HG03565 (cell line): Measurements from ENCODE around the gene TMOD1.
A peak's percentile ranks its signal among the peaks of the same experiment; 100 is the strongest.
"Not testable (repeated sequence)": the region's sequence is repeated elsewhere in the genome, so short reads cannot be mapped to it uniquely, and the experiment has no call there.

Experiments used
- ATAC-seq: cut with Tn5 transposase; IDR thresholded peaks from one replicate; pipeline ENCODE4 v1.9.1; 2021; ENCODE audit warnings: mild to moderate bottlenecking, moderate library complexity; ENCODE audit not compliant: unreplicated experiment

The TMOD1 gene

DNA sequence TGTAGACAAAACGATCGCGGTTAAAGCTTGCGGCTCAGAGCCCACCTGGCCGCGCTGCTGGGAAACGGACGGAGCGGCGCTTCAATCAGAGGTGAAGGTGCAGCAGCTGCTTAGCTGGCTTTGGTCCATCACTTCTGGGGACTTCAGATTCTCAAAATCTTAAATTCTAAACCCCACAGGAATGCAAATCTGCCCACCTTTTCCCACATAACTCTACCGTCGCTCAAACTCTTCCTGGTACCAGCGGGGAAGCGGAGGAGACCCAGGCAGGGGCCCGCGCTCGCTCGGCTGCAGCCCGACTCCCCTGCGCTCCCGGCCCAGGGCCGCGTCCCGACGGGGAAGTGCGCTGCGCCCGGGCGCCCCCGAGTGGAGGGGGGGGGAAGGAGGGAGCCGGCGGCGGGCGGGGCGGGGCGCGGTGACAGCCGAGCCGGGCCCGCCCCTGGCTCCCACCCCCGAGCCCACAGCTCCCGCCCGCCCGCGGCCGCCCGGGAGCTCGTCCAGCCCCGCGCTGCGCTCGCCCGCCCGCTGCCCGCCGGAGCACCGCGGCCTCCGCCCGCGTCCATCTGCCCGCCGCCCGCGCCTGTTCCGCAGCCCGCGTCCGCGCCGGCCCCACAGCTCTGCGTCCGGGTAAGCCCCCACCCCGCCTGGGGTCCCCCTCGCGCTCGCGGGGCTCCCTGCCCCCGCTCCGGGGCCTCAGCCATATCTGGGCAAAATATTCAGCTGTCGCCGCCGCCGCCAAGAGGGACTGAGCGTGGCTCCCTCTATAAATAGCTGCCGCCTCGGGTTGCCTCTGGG is at the start of gene TMOD1:
TSS of gene TMOD1 (plus strand) at position 490 of the 795 bp plus-strand sequence. CDS start 22,523 bp downstream, outside the sequence.
- peak; percentile 41 for ATAC-seq

DNA sequence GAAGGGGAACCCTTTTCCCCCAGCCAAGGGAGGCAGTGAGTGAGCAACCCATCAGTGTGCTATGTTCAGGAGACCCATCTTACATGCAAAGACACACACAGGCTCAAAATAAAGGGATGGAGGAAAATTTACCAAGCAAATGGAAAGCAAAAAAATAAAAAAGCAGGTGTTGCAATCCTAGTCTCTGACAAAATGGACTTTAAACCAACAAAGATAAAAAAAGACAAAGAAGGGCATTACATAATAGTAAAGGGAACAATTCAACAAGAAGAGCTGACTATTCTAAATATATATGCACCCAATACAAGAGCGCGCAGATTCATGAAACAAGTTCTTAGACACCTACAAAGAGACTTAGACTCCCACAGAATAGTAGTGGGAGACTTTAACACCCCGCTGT is 47.9 kb upstream of the TMOD1 start:
- ATAC-seq, result not testable (repeated sequence)

DNA sequence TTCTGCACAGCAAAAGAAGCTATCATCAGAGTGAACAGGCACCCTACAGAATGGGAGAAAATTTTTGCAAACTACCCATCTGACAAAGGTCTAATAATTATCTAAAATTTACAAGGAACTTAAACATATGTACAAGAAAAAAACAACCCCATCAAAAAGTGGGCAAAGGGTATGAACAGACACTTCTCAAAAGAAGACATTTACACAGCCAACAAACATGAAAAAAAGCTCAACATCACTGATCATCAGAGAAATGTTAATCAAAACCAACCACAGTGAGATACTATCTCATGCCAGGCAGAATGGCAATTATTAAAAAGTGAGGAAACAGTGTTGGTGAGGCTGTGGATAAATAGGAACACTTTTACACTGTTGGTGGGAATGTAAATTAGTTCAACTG is 44.6 kb upstream of the TMOD1 start:
- not testable (repeated sequence) for ATAC-seq

DNA sequence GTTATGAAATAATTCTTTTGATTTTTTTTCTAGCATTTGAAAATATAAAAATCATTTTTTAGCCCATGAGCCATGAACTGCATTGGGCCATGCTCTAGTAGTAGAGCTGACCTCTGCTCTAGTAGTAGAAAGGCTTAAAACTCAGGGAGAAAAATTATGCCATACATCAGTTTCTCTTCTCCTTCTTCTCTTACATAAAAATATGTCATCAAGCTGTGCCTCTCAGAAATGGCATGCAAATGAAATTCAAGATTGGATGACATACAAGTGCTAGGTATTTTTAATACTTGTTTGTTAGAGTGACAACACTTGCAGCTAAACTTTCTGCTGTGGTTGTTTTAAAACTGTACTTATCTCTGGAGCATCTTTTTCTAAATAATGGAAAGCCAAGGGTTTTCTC is 42.1 kb upstream of the TMOD1 start:
- ATAC-seq, result no peak

DNA sequence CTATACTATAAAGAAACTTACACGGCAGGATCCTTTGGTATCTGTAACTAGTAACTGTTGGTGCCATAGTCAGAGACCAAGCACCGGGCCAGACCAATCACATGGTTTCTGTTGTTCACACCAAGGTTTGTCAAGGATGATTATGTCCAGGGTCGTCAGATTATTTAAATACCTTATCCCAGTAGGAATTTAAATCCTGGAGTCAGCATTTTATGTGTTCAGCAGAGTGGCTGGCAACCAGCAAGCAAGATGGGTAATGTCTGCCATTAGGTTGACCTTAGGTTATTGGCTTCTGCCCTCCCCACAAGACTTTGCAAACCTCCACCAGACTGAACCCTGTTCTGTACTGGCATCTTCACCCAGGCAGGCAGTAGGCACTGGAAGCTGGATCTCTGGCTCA is 39.3 kb upstream of the TMOD1 start:
- no peak for ATAC-seq

DNA sequence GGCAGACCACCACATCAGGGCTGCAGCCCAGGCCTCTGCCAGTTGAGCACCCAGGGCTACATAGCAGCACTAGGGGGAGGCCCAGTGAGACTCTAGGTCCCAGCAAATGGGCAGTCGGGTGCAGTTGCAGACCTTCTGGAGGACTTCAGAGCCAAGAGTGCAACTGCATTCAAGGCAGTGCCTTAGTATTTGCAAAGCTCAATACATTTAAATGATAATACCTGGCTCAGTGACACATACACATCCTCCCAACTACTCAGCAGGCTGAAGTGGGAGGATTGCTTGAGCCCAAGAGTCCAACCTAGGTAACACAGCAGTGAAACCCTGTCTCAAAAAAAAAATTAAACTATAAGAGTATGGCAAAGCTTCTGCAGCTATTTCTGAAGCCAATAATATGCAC is 38.6 kb upstream of the TMOD1 start:
- ATAC-seq, result no peak

DNA sequence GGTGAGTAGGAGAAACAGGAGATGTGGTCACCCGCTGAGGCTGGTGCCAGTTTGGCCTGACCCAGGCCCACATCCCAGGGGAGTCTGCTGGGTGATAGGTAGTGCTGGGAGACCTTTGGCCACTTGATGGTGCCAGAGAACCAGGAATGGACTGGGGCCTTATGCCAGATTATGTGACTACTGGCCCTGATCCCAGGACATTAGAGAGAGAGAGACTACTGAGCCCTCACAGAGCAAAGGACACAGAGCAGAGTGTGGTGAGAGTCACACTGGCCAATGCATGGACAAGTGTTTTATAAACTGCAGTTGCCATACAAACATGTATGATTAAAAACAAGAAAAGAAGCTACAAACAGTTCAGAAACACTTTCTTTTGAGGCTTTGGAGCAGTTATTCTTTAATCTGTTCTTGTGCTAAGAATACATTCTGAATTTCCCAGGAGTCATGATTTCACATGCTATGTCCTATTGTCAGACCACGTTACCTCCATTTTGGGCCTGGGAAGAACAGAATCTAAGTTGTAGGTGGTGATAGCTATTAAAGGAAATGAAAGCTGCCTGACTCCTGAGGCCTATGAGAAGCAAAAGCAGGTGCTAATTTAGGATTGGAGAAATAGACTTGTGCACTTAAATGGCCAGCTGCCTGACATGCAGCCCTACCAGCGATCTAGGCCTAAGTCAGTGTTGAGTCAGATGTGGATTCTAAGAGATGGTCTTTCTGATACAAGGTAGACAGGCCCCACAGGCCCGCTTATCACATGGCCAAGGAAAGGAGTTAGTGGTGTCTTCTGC is 32.6 kb upstream of the TMOD1 start:
- ATAC-seq, result peak; percentile 55

DNA sequence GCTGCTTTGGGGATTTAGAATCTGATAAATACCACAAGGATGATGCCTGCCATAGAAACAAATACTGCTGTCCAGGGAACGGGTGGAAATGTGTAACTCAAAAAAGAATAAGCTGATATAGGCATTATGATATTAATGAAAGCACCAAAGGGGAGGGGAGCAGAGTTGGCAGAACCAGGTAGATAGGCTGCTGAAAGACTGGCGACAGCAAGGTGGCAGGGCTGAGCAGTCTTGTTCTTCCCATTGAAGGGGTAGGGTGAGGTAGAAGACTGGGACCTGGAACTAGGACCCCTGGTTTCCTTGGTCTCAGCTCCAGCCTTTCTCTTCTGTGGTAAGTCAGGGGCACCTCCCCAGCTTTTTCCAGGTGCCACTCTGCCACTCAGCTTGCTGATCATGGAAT is 31.4 kb upstream of the TMOD1 start:
- ATAC-seq, result no peak

DNA sequence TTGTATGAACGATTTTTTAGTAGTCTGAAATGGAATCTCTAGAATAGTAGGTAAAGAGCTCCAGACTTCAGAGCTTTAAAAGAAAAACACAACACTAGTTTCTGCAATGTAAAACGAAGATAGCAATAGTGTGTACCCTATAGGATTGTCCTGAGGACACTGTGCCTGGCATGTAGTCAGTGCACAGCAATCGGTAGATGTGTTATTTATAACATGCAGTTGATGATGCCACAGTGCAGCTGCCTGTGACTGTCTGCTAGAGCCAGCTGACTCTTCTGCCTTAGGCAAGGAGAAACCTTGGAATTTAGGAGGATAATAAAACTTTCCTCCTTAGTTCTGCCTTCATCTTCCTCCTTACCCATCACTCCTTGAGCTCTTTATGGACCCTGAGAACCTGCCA is 27.7 kb upstream of the TMOD1 start:
- ATAC-seq, result no peak

DNA sequence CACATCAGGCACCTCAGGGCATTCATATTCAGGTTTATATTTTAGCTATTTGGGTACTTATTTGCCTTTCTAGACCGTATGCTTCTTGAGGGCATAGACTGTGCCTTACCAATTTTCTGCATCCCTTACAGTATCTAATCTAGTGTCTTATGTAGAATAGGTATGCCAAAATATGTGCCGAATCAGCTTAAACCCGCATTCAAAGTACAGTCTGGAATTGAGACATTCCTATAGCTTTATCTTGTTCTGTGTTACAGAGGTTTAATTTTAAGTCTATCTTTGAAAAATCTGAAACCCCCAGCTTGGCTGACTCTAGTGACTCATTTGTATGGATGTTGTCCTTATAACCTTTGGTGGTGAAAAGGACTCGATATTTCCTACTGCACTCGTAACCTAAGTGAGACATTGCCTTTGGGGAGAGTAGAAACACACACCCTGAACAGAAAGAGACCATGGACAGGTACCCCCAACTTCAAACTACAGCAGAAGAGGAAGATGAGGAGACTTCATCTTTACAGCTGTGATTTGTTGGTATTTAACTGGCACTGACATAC is 27.0 kb upstream of the TMOD1 start:
- no peak for ATAC-seq

DNA sequence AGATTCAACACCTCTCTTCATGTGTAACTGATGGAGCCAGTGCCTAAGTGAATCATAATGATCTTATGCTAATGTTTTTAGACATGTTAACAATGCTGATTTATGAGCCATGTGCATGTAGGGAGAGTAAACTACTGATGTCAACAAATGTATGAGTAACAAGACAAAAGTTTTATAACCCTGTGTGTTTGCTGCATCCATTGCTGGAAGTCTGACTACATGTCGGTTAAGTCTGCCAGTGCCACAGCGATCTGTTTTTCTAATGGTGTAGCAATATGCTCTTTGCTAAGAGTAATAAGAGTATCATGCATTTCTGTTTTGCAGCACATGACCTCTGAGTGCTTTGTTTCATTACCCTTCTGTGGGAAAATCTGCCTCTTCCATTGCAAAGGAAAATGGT is 26.4 kb upstream of the TMOD1 start:
- ATAC-seq, result no peak

DNA sequence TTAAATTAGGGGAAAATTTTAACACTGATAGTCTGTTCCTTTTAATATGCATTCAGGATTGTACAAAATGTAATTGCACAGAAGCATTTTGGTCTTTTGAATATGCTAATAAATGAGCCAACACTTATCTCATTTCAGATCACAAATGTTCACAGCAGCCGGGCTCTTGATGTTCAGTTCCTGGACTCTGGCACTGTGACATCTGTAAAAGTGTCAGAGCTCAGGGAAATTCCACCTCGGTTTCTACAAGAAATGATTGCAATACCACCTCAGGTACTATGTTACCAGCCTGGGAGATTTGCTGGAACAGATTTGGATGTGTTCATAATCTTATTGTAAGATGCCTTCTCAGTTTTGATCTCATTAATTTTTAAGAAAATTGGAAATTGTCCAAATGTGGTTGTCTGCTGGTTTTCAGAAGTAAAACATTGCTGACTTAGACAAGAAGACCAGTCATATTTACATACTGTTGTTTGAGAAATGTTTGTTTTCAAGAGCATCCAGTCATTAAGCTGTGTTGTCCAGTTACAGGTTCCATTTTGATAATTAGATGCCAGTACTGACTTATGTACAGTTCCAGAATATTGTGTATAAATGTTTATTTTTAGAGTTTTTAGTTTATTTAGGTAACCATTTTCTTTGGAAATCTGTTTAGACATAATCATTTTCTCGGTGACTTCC is 23.0 kb upstream of the TMOD1 start:
- no peak for ATAC-seq

DNA sequence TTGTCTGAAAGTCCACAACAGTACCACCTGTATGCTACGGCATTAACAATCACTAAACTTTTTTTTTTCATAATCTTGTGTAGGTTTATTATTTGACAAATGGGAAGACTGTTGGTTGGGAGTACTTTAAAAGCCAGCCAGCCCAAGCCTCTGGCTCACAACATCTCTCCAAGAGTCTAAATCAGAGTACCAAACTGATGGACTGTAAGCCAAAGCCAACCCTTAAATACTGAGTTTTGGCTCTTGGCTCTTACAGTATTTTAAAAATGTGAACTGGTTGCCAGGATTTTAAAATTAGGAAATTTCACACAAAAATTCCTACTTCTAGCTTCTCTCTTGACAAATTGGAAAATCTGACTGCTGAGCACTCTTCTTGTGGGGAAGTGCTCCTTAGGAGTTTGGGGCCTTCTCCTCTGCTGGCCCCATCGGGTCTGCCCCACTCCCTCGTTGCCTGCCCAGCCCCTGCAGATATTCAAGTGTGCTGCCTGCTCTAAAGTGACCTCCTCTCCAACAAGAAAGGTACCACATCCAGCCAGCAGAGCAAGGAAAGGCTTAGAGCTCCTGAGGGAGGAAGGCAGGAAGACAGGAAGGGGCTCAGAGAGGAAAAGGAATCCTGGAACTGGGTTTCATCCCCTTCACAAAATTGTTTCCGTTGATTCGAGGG is 21.8 kb upstream of the TMOD1 start:
- ATAC-seq, result no peak

DNA sequence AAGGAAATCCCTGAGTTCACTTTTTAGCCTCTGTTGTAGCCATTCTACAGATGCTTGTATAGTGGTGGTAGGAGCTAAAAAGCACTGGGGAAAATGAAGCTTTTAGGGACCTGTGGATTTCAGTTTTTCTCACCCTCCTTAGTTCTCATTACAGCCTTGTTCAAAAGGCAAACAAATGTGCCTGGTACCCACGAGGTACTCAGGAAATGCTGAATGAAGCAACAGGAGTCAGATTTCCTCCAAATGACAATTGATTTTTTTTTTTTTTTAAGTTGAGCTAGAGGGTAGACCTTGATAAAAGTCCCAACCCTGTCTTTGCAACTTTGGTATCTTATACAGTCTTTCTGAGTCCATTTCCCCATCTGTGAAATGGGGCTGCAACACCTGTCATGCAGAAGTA is 21.3 kb upstream of the TMOD1 start:
- no peak for ATAC-seq

DNA sequence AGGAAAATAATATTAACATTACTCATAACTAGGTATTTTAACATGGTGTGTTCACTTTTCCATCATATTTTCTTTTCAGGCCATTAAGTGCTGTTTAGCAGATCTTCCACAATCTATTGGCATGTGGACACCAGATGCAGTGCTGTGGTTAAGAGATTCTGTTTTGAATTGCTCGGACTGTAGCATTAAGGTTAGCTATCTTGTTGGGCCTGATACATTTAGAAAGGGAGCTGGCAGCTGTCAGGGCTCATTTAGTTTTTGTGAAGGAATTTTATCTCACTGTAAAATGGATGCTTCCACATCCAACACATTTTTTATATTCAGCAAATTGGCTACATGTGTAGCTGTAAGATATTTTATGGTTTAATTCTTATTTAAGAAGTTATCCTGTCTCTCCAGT is 20.7 kb upstream of the TMOD1 start:
- no peak for ATAC-seq

DNA sequence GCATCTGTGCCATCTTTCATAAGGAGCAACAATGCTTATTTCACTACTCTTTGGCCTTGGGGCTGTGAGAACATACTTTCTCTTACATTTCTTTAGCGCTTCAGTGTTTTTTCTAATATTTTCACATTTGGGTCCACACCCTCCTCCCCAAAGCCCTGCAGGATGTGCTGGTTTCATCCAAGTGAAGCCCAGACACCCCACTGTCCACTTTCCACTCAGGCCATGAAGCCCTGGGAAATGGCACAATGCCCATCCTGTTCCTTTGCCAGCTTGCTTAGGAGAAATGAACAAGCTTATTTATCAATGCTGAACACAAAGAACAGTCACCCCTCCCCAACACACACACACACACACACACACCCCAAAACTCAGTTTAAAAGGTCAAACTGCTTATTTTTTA is 17.3 kb upstream of the TMOD1 start:
- no peak for ATAC-seq

DNA sequence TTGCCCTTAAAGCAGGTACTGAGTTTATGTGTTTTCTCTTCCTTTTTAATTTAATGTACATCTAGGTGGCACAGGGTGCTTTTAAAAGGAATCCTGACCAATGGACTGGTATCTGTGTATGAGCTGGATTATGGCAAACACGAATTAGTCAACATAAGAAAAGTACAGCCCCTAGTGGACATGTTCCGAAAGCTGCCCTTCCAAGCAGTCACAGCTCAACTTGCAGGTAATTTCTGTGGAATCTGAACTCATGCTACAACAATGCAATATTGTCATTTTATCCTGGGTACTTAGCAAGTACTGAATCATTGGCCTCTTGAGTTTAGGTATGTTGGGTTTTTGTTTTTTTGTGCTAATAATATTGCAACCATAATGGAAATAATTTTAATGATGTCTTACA is 14.4 kb upstream of the TMOD1 start:
- ATAC-seq, result no peak

DNA sequence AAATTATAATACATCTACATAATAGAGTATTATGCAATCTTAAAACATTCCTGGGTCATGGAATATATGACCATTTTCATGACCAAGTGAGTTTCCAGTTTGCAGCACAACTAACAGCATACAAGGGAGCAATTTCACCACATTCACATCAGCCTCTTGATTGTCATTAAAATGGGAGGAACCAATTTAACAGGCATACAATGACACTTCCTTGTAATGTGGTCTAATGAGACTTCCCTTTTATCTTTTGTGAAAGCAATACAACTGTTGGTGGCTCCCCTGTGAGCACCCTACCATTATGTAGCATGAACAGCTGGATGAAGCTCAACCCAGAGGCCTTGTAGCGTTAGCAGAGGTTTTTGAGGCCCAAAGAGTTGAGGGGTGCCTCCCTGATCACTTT is 13.6 kb upstream of the TMOD1 start:
- no peak for ATAC-seq

DNA sequence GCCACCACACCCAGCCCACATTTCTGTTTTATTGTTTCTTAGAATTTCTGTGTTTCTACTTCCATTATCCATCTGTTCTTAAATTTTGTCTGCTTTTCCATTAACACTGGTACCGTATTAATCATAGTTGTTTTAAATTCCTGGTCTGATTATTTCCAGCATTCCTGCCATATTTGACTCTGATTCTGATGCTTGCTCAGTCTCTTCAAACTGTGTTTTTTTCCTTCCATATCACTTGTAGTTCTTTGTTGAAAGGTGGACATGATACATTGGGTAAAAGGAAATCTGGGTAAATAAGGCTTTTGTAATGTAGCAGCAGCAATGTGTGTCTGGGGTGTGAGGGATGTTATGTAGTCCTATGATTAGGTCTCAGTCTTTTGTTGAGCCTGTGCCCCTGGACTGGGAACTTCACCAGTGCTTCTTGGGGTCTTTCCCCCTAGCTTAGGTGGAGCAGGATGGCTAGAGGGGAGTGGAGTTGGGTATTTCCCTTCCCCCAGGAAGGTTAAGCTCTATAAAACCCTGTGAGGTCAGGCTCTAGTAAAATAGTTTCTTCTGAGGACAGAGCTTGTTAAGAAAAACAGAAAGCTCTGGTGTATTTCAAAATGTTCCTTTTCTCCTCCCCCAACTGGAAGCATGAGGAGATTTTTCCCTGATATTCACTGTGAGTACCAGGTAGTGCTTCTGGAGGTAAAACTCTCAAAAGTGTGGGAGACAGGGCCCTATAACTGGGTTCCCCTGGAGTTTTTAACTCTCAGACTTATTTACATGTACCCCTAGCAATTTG is 10.1 kb upstream of the TMOD1 start:
- no peak for ATAC-seq
